GM12878 (cell line): ENCODE data around the gene ABI1. TPM values are rescaled to one million over a fixed set of nuclear protein-coding genes. Genes with fewer than 3 reads are reported as not detected.

Experiments
- ATAC-seq: fragments of 200-7000 bp; cut with Tn5 transposase; 3 replicates; pipeline ENCODE4 v1.9.1; 2020; ENCODE audit warnings: mild to moderate bottlenecking, moderate library complexity
- BruUV-seq: library from RNA; stranded (reverse); fragments of 400-500 nt; replicated peaks from 2 replicates; lab custom pipeline; 2021; lab: Mats Ljungman, UMichigan
- CTCF ChIA-PET: fragments of 300-600 bp; sonication (Branson Sonifier 250); formaldehyde crosslinking; extraction: SDS; loops from one replicate; lab custom pipeline; 2021; ENCODE audit warnings: inconsistent platforms; lab: Yijun Ruan, JAX
- POLR2A ChIA-PET: fragments of 350-600 bp; formaldehyde crosslinking; extraction: SDS; loops from one replicate; lab custom pipeline; 2021; ENCODE audit warnings: inconsistent platforms; lab: Charles Lee
- RAD21 ChIA-PET: fragments of 300-600 bp; sonication (Branson Sonifier 250); formaldehyde crosslinking; loops from one replicate; lab custom pipeline; 2023; ENCODE audit warnings: antibody characterized with exemption; ENCODE audit not compliant: unreplicated experiment; lab: Charles Lee
- SMC1A ChIA-PET: fragments of 300-600 bp; sonication (Branson Sonifier 250); formaldehyde crosslinking; loops from one replicate; lab custom pipeline; 2023; ENCODE audit not compliant: unreplicated experiment, uncharacterized antibody; lab: Charles Lee
- DNase-seq: peaks from one replicate; pipeline ENCODE4 v3.0.0-alpha.2; 2011; ENCODE audit warnings: low read depth, low spot score
- FAIRE-seq: peaks from 3 replicates; lab custom pipeline; 2011; peaks lifted over from hg19 to GRCh38; lab: Jason Lieb, UNC
- H2AFZ ChIP-seq: 2 replicates; pipeline ENCODE4 v1.6.0; 2011; ENCODE audit warnings: low read depth, low read length, control low read depth; ENCODE audit not compliant: control insufficient read depth
- H3K27ac ChIP-seq: 2 replicates; pipeline ENCODE4 v1.5.1; 2011; ENCODE audit warnings: control low read depth; ENCODE audit not compliant: control insufficient read depth, insufficient read depth
- H3K27me3 ChIP-seq, 2 experiments: replicated peaks in 1 of 2; 2 replicates each; pipeline versions ENCODE4 v1.6.0 to v1.6.1; 2011; ENCODE audit warnings: low read length in 1 of 2; ENCODE audit not compliant: control insufficient read depth in 2 of 2, insufficient read depth in 2 of 2
- H3K36me3 ChIP-seq, 2 experiments: 2 replicates each; pipeline ENCODE4 v1.5.1; 2011; ENCODE audit warnings: low read length in 1 of 2; ENCODE audit not compliant: control insufficient read depth in 2 of 2, insufficient read depth in 2 of 2
- H3K4me1 ChIP-seq: 2 replicates; pipeline ENCODE4 v1.6.1; 2011; ENCODE audit warnings: mild to moderate bottlenecking, low read length, moderate library complexity, mixed read lengths; ENCODE audit not compliant: control insufficient read depth, insufficient read depth
- H3K4me2 ChIP-seq: 2 replicates; pipeline ENCODE4 v1.6.0; 2011; ENCODE audit warnings: control low read depth; ENCODE audit not compliant: control insufficient read depth, insufficient read depth
- H3K4me3 ChIP-seq: fragments of 200-600 bp; sonication (generic); 2 replicates; pipeline ENCODE4 v1.5.1; 2016
- H3K79me2 ChIP-seq: 2 replicates; pipeline ENCODE4 v1.6.0; 2011; ENCODE audit warnings: low read length; ENCODE audit not compliant: control insufficient read depth, insufficient read depth
- H3K9ac ChIP-seq: 2 replicates; pipeline ENCODE4 v1.8.0; 2011; ENCODE audit warnings: low read length, control low read depth, mixed read lengths; ENCODE audit not compliant: control insufficient read depth, insufficient read depth
- H3K9me3 ChIP-seq: replicated peaks from 3 replicates; pipeline ENCODE4 v1.5.1; 2011; ENCODE audit warnings: mild to moderate bottlenecking, low read length; ENCODE audit not compliant: control insufficient read depth, insufficient read depth
- H4K20me1 ChIP-seq: 2 replicates; pipeline ENCODE4 v1.6.0; 2011; ENCODE audit not compliant: control insufficient read depth, insufficient read depth
- ASH2L ChIP-seq: fragments of 300-600, 200-600 bp; sonication (generic); IDR thresholded peaks from 2 replicates; pipeline ENCODE4 v1.6.1; 2017; ENCODE audit warnings: low read depth, mild to moderate bottlenecking, borderline replicate concordance
- BCL11A ChIP-seq: IDR thresholded peaks from 2 replicates; pipeline ENCODE4 v1.6.1; 2011; ENCODE audit warnings: low read depth, low read length
- ELK1 ChIP-seq: IDR thresholded peaks from 2 replicates; pipeline ENCODE4 v1.6.1; 2012; ENCODE audit warnings: low read depth, low read length, improper control_type of control experiment
- FOS ChIP-seq: IDR thresholded peaks from 3 replicates; pipeline ENCODE4 v1.6.1; 2011; ENCODE audit warnings: borderline replicate concordance; ENCODE audit not compliant: insufficient read length; ENCODE audit errors: extremely low read depth
- IKZF2 ChIP-seq, 2 experiments: fragments of 450-650 bp; IDR thresholded peaks; 2 replicates each; pipeline ENCODE4 v1.6.1; 2017; ENCODE audit warnings: mild to moderate bottlenecking in 2 of 2, moderate library complexity in 2 of 2
- NR2C2 ChIP-seq: IDR thresholded peaks from 2 replicates; pipeline ENCODE4 v1.6.1; 2011; ENCODE audit warnings: borderline replicate concordance, low read depth; ENCODE audit not compliant: control insufficient read depth, insufficient read length
- PKNOX1 ChIP-seq: fragments of 450-650 bp; IDR thresholded peaks from 2 replicates; pipeline ENCODE4 v1.6.1; 2016; ENCODE audit warnings: mild to moderate bottlenecking
- POLR2A ChIP-seq: IDR thresholded peaks from 2 replicates; pipeline ENCODE4 v1.6.1; 2011; ENCODE audit warnings: low read depth, mild to moderate bottlenecking, low read length
- RB1 ChIP-seq: fragments of 450-650 bp; formaldehyde crosslinking; IDR thresholded peaks from 2 replicates; pipeline ENCODE4 v1.6.1; 2017; ENCODE audit warnings: mild to moderate bottlenecking, borderline replicate concordance
- RELB ChIP-seq: fragments of 450-650 bp; IDR thresholded peaks from 2 replicates; pipeline ENCODE4 v1.6.1; 2017; ENCODE audit warnings: low read depth, mild to moderate bottlenecking, moderate library complexity
- ZNF207 ChIP-seq: fragments of 450-650 bp; IDR thresholded peaks from 2 replicates; pipeline ENCODE4 v1.6.1; 2014; ENCODE audit warnings: antibody characterized with exemption, mild to moderate bottlenecking, borderline replicate concordance
- ZNF687 ChIP-seq: fragments of 450-650 bp; IDR thresholded peaks from 2 replicates; pipeline ENCODE4 v1.6.1; 2017; ENCODE audit warnings: mild to moderate bottlenecking, moderate library complexity
- WGBS: methylation state at CpG from one replicate; pipeline ENCODE4 v1.1.6; 2016; ENCODE audit warnings: low lambda C conversion rate; ENCODE audit not compliant: insufficient replicate concordance, insufficient coverage; ENCODE audit errors: missing lambda C conversion rate; 5-methylcytosine and 5-hydroxymethylcytosine counted together
- in situ Hi-C: fragments of 300-500 bp; cut with MboI; formaldehyde crosslinking; loops from 9 replicates; pipeline ENCODE4 v1.14.3; 2018; ENCODE audit warnings: mixed read lengths
- intact Hi-C: fragments of 100-400 bp; cut with micrococcal nuclease; formaldehyde crosslinking; loops from one replicate; pipeline ENCODE4 v1.14.2; 2022; ENCODE audit not compliant: unreplicated experiment
- polyA plus RNA-seq, 11 experiments: library from polyadenylated mRNA; depleted of rRNA in 4 of 11; unstranded in 6 of 11; stranded (reverse) in 5 of 11; fragments of >200 nt; fragmentation: Nextera tagmentation in 4 of 11; fragmentation: Illumina TruSeq in 1 of 11; extraction: Ambion mirVana in 4 of 11; extraction: Trizol in 1 of 11; gene quantifications; 1 replicate in 1 of 11; 2 replicates in 10 of 11; pipeline versions ENCODE4 v1.2.1 to v1.2.3, GENCODE V29; 2011 to 2016; ENCODE audit warnings: inconsistent platforms in 2 of 11, missing spikeins in 2 of 11, low read depth in 1 of 11
- total RNA-seq, 4 experiments: library from RNA; depleted of rRNA in 3 of 4; stranded (reverse); fragments of >200 nt in 3 of 4; fragmentation: Illumina TruSeq in 1 of 4; extraction: Trizol in 1 of 4; gene quantifications; 2 replicates each; pipeline versions ENCODE4 v1.2.1 to v1.2.3, GENCODE V29; 2013 to 2021

The ABI1 gene
- total and polyA plus RNA-seq, 10 of the 15 experiments (the other 5 are each of a cell fraction or from before 2014, with no cell fraction given) = 31.2 to 73.2 (median 50.7) TPM

- H4K20me1 ChIP-seq = no peaks in the 10 kb centered on the region
- SMC1A ChIA-PET = interaction anchor here (0.9 to 1.9 kb wide), 7 partner anchors 13 to 123 kb away, joined by 3 to 11 read pairs (median 5); partner anchors contain the start of gene ABI1
- DNase-seq = no peak
- TF ChIP-seq ZNF207 = no peak
- TF ChIP-seq PKNOX1 = peak; percentile 30; the same call in 1 of the 2 replicates
- TF ChIP-seq FOS = no peak
- peak; percentile 34; the same call in 1 of the 2 replicates for TF ChIP-seq ZNF687
- peak; percentile 51 for TF ChIP-seq POLR2A
- 0 out of 2 replicates have a peak, but pooled peaks have one; percentile 21 for TF ChIP-seq ASH2L
- no peak for TF ChIP-seq NR2C2
- TF ChIP-seq BCL11A = 0 out of 2 replicates have a peak, but pooled peaks have one; percentile 9
- TF ChIP-seq RB1 = no peak
- no peak for TF ChIP-seq RELB
- 0 out of 4 replicates have a peak, but pooled peaks of 1 of the 2 experiments have one; percentile 16 for TF ChIP-seq IKZF2 (IDR thresholded peaks at IDR 0.05)
- no peak for TF ChIP-seq ELK1
- TF ChIP-seq, all 136 proteins: peak for 6
- H3K4me2 ChIP-seq = peak overlapping the region; percentile 71
- 2% methylated on average over 6 of the region's 6 CpGs for WGBS
- H3K36me3 ChIP-seq = peaks cover 12 to 24% of the 10 kb centered on the region in 2 experiments
- FAIRE-seq = no peak
- H3K79me2 ChIP-seq = peaks cover 12% of the 10 kb centered on the region
- ChIA-PET POLR2A (interaction anchor here (0.8 to 2.4 kb wide), 5 partner anchors 12 to 122 kb away, joined by 3 to 15 read pairs (median 7); partner anchors contain the start of gene ABI1), RAD21 (interaction anchor here (0.7 to 2.9 kb wide), 9 partner anchors 13 to 143 kb away, joined by 3 to 11 read pairs (median 4); partner anchors contain the start of gene ABI1), CTCF (interaction anchor here (0.9 to 1.1 kb wide), 3 partner anchors 41 to 143 kb away, joined by 3 to 5 read pairs (median 3); partner anchors contain the start of gene ABI1)
- in situ Hi-C loops (no loop called here), intact Hi-C loops (loop anchor here (10.0 kb wide), 1 partner anchor 404 kb away; no protein-coding TSS in a partner anchor)
- no peak overlapping the region; the same call in 1 of the 2 replicates for H3K4me3 ChIP-seq
- H3K9me3 ChIP-seq = no peaks in the 10 kb centered on the region
- BruUV-seq = no TSS peak
- peak overlapping the region; percentile 92 for H3K27ac ChIP-seq
- no peaks in the 10 kb centered on the region for H3K27me3 ChIP-seq
- peak; percentile 62 for ATAC-seq
- H3K9ac ChIP-seq = peak overlapping the region; percentile 25
- no peak overlapping the region for H2AFZ ChIP-seq
- H3K4me1 ChIP-seq = peaks cover 68% of the 10 kb centered on the region
Observed at GRCh38 chr10:26739071-26739631, 121.6 kb downstream of the ABI1 start.
